ENCODE data around the gene IDUA. TPM values are rescaled to one million over a fixed set of nuclear protein-coding genes. Genes with fewer than 3 reads are reported as not detected.
"Not testable (repeated sequence)": the region's sequence is repeated elsewhere in the genome, so short reads cannot be mapped to it uniquely, and the experiment has no call there.

IDUA gene
- total RNA-seq, 1 donor from 2014 or later: 5.8 TPM

DNA sequence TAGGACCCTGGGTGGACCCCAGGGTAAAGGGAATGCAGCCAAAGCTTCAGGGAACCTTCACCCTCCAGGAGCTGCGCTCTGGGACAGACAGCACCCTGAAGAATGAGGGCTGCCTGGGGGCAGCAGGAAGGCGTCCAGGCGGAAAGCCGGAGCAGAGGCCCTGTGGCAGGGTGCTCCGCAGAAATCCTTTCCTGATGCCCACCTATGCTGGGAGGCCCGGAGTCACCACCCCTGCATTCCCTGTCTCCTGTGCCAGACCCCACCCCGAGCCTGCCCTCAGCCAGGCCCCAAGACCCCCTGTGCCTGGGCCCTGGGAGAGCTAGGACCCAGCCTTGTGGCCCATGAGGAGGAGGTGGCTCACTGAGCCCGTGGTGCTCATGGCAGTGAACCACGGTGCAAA lies 12.2 kb upstream of the IDUA start:
- no peak for DNase-seq (ENCODE audit: low read depth)
- no peak for TF ChIP-seq CTCF (conservative IDR thresholded peaks at IDR 0.05; ENCODE audit: low read depth, low read length)
- no peak overlapping the region for H3K4me3 ChIP-seq (ENCODE audit: low read depth, low read length)

- DNase-seq (ENCODE audit: low read depth); H3K4me3 ChIP-seq (ENCODE audit: low read depth, low read length): not testable (repeated sequence)
Measured at GRCh38 chr4:976016-976415, 10.8 kb upstream of the IDUA start.

DNA sequence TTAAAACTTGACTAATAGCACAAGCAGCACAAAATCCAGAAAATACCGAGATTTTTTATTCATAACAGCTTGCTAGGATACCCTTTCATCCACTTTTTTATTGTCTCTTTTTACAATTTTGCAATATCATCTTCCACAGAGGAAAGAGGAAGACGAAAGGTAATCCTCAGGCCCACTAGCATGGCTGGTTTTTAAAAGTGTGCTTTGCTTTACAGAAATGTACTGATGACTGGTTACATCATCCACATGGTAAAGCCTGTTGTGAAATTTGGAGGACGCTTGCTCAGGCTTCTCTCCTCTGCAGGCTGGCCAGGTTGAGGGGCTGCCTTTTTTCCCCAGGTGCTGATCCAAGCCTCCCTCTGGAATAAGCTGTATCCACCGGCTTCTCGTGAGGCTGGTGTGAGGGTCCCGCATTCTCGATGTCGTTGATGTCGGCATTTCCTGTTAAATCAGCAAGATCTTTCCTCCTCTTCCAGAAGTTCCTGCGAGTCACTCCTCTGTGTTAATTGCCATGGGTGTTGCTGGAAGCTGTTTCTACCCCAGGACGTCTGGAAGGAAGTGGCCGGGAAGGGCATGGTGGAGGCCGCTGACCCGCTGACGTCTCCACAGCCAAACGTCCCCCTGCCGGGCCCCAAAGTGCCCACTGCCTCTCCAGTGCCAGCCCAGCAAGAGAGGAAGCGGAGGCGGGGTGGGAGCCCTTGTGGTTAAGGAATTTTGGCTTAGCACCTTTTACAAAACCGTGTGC lies 7.7 kb upstream of the IDUA start:
- TF ChIP-seq CTCF (conservative IDR thresholded peaks at IDR 0.05; ENCODE audit: low read depth, low read length): no peak
- no peak overlapping the region for H3K4me3 ChIP-seq (ENCODE audit: low read depth, low read length)
- no peak for DNase-seq (ENCODE audit: low read depth)

DNA sequence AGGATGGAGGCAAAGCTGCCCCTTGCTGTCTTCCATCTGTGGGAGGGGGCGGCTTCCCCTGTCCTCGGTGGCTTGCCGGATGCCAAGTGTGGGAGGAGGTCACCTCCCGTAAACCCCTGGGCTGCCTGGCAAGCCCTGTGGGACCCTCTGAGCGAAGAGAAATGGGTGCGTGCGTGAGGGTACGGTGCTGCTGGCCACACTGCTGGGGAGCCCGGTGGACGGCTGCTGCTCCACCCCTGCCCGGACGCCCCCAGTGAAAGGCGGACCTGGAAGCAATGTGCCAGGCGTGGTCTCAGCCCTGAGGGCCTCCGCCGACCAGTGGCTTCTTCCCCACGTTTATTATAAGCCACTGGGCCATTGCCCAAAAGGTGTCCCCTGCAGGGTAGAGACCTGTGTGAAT lies 4.6 kb upstream of the IDUA start:
- H3K4me3 ChIP-seq (ENCODE audit: low read depth, low read length): no peak overlapping the region
- no peak for TF ChIP-seq CTCF (conservative IDR thresholded peaks at IDR 0.05; ENCODE audit: low read depth, low read length)
- no peak for DNase-seq (ENCODE audit: low read depth)

DNA sequence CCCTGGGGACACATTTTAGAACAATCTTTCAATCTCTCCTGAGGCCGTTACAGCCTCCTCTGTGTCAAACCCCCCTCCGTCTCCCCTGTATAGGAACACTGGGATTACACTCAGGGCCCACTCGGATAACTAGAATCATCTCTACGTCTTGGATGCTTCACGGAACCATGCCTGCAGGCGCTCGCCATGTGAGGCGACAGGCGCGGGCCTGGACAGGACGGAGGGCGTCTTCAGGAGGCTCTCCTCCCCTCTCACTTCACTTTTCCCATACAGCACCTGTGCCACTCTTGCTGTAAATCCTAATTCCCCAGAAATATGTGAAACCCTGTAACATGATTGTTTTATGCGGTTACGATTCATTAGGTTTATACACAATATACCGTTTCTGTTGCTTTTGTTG lies 4.0 kb upstream of the IDUA start:
- no peak overlapping the region for H3K4me3 ChIP-seq (ENCODE audit: low read depth, low read length)
- TF ChIP-seq CTCF (conservative IDR thresholded peaks at IDR 0.05; ENCODE audit: low read depth, low read length): no peak
- DNase-seq (ENCODE audit: low read depth): no peak

GRCh38 chr4:984336-985054 lies 2.3 kb upstream of the IDUA start:
- H3K4me3 ChIP-seq (ENCODE audit: low read depth, low read length): peak overlapping the region; percentile 45
- DNase-seq (ENCODE audit: low read depth): no peak
- TF ChIP-seq CTCF (conservative IDR thresholded peaks at IDR 0.05; ENCODE audit: low read depth, low read length): no peak

- TF ChIP-seq CTCF (conservative IDR thresholded peaks at IDR 0.05; ENCODE audit: low read depth, low read length): no peak
- DNase-seq (ENCODE audit: low read depth): no peak
- H3K4me3 ChIP-seq (ENCODE audit: low read depth, low read length): peak overlapping the region; percentile 45
Measured at GRCh38 chr4:985123-985830, 1.6 kb upstream of the IDUA start.
